ENCODE data around the gene TRIM47. TPM values are rescaled to one million over a fixed set of nuclear protein-coding genes. Genes with fewer than 3 reads are reported as not detected.

Gene TRIM47
- total RNA-seq: 12.8 and 15.1 TPM in 2 replicates

GRCh38 chr17:75878174-75878998 is at the start of gene TRIM47:
TSS of gene TRIM47 (minus strand) at chr17:75878581. CDS start at chr17:75878548, 33 bp downstream.

GRCh38 chr17:75904749-75905521 is 26.6 kb upstream of the TRIM47 start, which contains the start of gene MRPL38:
TSS of gene MRPL38 (minus strand) at chr17:75904884. CDS start at chr17:75904875, 9 bp downstream.

GRCh38 chr17:75896415-75897159 is 18.2 kb upstream of the TRIM47 start, which contains the start of gene TRIM65:
TSS of gene TRIM65 (minus strand) at chr17:75896951. CDS start at chr17:75896937, 14 bp downstream.

GRCh38 chr17:75855310-75856061 is 22.9 kb downstream of the TRIM47 start, which contains the start of gene WBP2:
TSS of gene WBP2 (minus strand) at chr17:75855335. CDS start at chr17:75855297, 38 bp downstream.

GRCh38 chr17:75843577-75844529 is 34.5 kb downstream of the TRIM47 start, which contains the start of gene UNC13D:
TSS of gene UNC13D (minus strand) at chr17:75844404. CDS start at chr17:75844337, 67 bp downstream.

Other genes starting within 250 kb of the TRIM47 start
- not detected in 2 replicates for gene SMIM5, start 245.1 kb downstream of the TRIM47 start, total RNA-seq
- gene RECQL5, start 211.4 kb downstream of the TRIM47 start, total RNA-seq: 15.2 and 17.3 TPM in 2 replicates
- 43.9 and 62.7 TPM in 2 replicates for gene SAP30BP, start 211.2 kb downstream of the TRIM47 start, total RNA-seq
- under 0.01 and 0.30 TPM in 2 replicates for gene ITGB4, start 157.1 kb downstream of the TRIM47 start, total RNA-seq
- 50.1 and 52.8 TPM in 2 replicates for gene GALK1, start 113.4 kb downstream of the TRIM47 start, total RNA-seq
- 19.0 and 27.9 TPM in 2 replicates for gene UNK, start 93.8 kb downstream of the TRIM47 start, total RNA-seq
- gene UNC13D, start 34.2 kb downstream of the TRIM47 start, total RNA-seq: 0.84 and 1.5 TPM in 2 replicates
- 59.3 and 73.1 TPM in 2 replicates for gene WBP2, start 23.2 kb downstream of the TRIM47 start, total RNA-seq
- 20.2 and 23.4 TPM in 2 replicates for gene TRIM65, start 18.4 kb upstream of the TRIM47 start, total RNA-seq
- gene MRPL38, start 26.3 kb upstream of the TRIM47 start, total RNA-seq: 23.5 and 26.0 TPM in 2 replicates
- gene FBF1, start 62.5 kb upstream of the TRIM47 start, total RNA-seq: 10.8 and 13.7 TPM in 2 replicates
- 24.7 and 26.8 TPM in 2 replicates for gene ACOX1, start 100.6 kb upstream of the TRIM47 start, total RNA-seq
- 15.9 and 16.0 TPM in 2 replicates for gene TEN1, start 100.7 kb upstream of the TRIM47 start, total RNA-seq
- gene CDK3, start 122.3 kb upstream of the TRIM47 start, total RNA-seq: 2.2 and 3.5 TPM in 2 replicates
- not detected in 2 replicates for gene EVPL, start 148.7 kb upstream of the TRIM47 start, total RNA-seq
- gene SRP68, start 193.9 kb upstream of the TRIM47 start, total RNA-seq: 24.4 and 24.7 TPM in 2 replicates
- 0.17 TPM in 1 of 2 replicates, not detected in the other for gene GALR2, start 196.2 kb upstream of the TRIM47 start, total RNA-seq
- gene ZACN, start 200.6 kb upstream of the TRIM47 start, total RNA-seq: not detected in 2 replicates
- gene EXOC7, start 225.2 kb upstream of the TRIM47 start, total RNA-seq: 42.8 and 44.0 TPM in 2 replicates

Measured in bronchus fibroblast of lung (primary cell).